Transverse colon (tissue), 4 donors: ENCODE results near the gene ADCY9. TPM values are rescaled to one million over a fixed set of nuclear protein-coding genes. Genes with fewer than 3 reads are reported as not detected.
"Not testable (repeated sequence)": the region's sequence is repeated elsewhere in the genome, so short reads cannot be mapped to it uniquely, and the experiment has no call there.

Experiments
- DNase-seq: peaks from one replicate; pipeline ENCODE4 v3.0.0-alpha.2; 2019
- H3K27ac ChIP-seq, 4 donors: fragments of 200-600 bp; sonication (generic); 2 replicates each; pipeline ENCODE4 v1.5.1; 2016 to 2018; ENCODE audit warnings: inconsistent platforms in 4 of 4
- H3K27me3 ChIP-seq: fragments of 200-600 bp; sonication (generic); 2 replicates; pipeline ENCODE4 v1.5.1; 2017; ENCODE audit warnings: inconsistent platforms
- H3K36me3 ChIP-seq, 4 donors: fragments of 200-600 bp; sonication (generic); 2 replicates each; pipeline ENCODE4 v1.5.1; 2017 to 2019; ENCODE audit warnings: inconsistent platforms in 4 of 4
- H3K4me1 ChIP-seq, 4 donors: fragments of 200-600 bp; sonication (generic); 2 replicates each; pipeline ENCODE4 v1.5.1; 2017 to 2020; ENCODE audit warnings: inconsistent platforms in 4 of 4
- H3K4me3 ChIP-seq, 4 donors: fragments of 200-600 bp; sonication (generic); 1 replicate in 1 of 4; 2 replicates in 3 of 4; pipeline versions ENCODE4 v1.5.1 to v1.6.1; 2017 to 2019; ENCODE audit warnings: inconsistent platforms in 4 of 4
- H3K9me3 ChIP-seq, 2 donors: fragments of 200-600 bp; sonication (generic); 2 replicates each; pipeline ENCODE4 v1.5.1; 2017 to 2019; ENCODE audit warnings: inconsistent platforms in 2 of 2
- CTCF ChIP-seq, 5 experiments: fragments of 200-600 bp in 3 of 5; fragments of 450-650 bp in 2 of 5; sonication (generic) in 3 of 5; IDR thresholded peaks; 1 replicate in 2 of 5; 2 replicates in 3 of 5; pipeline ENCODE4 v1.5.1; 2016 to 2017; ENCODE audit warnings: antibody characterized with exemption in 5 of 5, inconsistent platforms in 3 of 5, mild to moderate bottlenecking in 2 of 5, moderate library complexity in 1 of 5
- EP300 ChIP-seq: sonication (generic); formaldehyde crosslinking; IDR thresholded peaks from one replicate; pipeline ENCODE4 v1.6.1; 2017; ENCODE audit warnings: antibody characterized with exemption, low read depth
- POLR2A ChIP-seq: fragments of 450-650 bp; IDR thresholded peaks from one replicate; pipeline ENCODE4 v1.6.1; 2016; ENCODE audit warnings: antibody characterized with exemption, mild to moderate bottlenecking, moderate library complexity
- POLR2AphosphoS5 ChIP-seq, 3 donors: sonication (generic); formaldehyde crosslinking; IDR thresholded peaks; one replicate each; pipeline ENCODE4 v1.6.1; 2016; ENCODE audit warnings: antibody characterized with exemption in 3 of 3
- WGBS, 2 donors: methylation state at CpG; one replicate each; pipeline ENCODE4 v1.1.5; 2018; ENCODE audit warnings: low coverage in 1 of 2; 5-methylcytosine and 5-hydroxymethylcytosine counted together
- in situ Hi-C, 4 donors: fragments of 200-750 bp; cut with MboI; loops; one replicate each; pipeline versions ENCODE4 v1.15.0 to v1.15.1; 2017; ENCODE audit warnings: low sequenced_read_pairs in 3 of 4, low pct_ligation_motif_present in 1 of 4, low pct_unique_long_range_greater_than_20kb in 1 of 4
- intact Hi-C: fragments of 100-400 bp; cut with DNase I; formaldehyde crosslinking; loops from one replicate; pipeline ENCODE4 v1.15.1; 2023; ENCODE audit warnings: low total_unique reads
- total RNA-seq, 4 donors: library from RNA; depleted of rRNA; stranded (reverse); fragments of >200 nt; gene quantifications; one replicate each; pipeline ENCODE4 v1.1.0, GENCODE V29; 2016

The ADCY9 gene
- total RNA-seq, 4 donors from 2014 or later, result 33.7 to 46.0 (median 37.2) TPM

DNA sequence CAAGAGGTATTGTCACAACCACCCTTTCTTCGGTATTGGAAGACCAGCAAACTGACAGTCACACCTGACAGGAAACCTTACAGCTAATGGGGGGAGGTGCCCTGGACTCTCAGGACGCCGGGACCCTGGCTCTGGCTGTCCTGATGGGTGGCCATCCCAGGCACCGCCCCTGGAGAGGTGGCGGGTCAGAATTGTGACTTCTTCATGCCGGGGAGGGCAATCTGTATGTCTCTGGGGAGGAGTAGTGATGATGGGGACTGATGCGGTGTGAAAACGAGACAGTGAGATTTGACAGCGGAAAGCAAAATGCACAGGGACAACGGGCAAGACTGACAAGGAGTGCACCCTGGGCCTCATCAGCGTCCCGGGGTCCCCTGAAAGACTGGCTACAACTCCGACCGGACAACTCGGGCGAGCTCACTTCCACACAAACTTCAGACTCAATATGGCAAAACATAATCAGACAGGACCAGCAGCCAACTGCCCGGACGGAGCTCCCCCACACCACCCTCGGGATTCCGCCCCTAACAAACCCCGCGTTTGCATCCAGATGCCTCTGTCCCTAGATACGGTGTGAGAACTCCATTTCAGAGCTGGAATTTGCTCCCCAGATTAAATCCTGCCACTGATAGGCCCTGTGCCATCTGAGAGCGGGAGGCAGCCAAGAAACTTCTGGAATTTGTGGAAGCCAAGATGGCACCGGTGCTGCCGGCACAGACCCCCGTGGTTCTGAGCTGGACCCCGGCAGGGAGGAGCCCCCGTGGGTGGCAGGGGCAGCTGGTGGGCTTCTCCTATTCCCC is 152.2 kb downstream of the ADCY9 start:
- Histone ChIP-seq H3K36me3 (peaks cover 0 to 6% (median 2%) of the 10 kb centered on the region in 4 donors), H3K27me3 (no peaks in the 10 kb centered on the region), H3K4me3 (no peak overlapping the region), H3K9me3 (no peaks in the 10 kb centered on the region), H3K4me1 (peaks cover 5 to 19% (median 7%) of the 10 kb centered on the region in 4 donors), H3K27ac (no peak overlapping the region)
- 87 to 92% methylated on average over 3 to 25 of the region's 29 CpGs for WGBS, 2 donors
- in situ Hi-C loops (no loop called here), intact Hi-C loops (loop anchor here (10.0 kb wide), 1 partner anchor 151 kb away; the partner anchor contains the start of gene ADCY9)
- TF ChIP-seq POLR2AphosphoS5 (IDR thresholded peaks at IDR 0.05) (no peak), CTCF (IDR thresholded peaks at IDR 0.05) (no peak), EP300 (no peak), POLR2A (no peak)
- no peak for DNase-seq

DNA sequence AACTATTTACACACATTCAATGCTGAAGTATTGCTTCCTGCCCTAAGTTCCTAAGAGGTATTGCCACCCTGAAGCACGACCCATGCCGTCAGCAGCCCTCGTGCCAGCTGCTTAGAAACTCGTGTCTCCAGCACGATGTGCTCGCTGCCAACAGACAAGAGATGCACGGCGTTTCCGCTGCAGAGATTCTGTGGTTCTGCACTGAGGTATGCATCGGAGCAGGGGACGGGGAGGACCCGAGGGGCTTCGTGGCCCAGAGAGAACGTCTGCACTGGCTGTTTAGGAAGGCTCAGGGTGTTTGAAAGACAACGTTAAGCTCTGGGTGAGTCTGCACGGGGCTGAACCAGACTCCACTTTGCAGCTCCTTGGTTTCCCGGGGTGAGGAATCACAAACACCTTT is 153.0 kb downstream of the ADCY9 start:
- in situ Hi-C loops, result no loop called here
- intact Hi-C loops, result loop anchor here (10.0 kb wide), 1 partner anchor 152 kb away; the partner anchor contains the start of gene ADCY9
- H3K9me3 ChIP-seq, result no peaks in the 10 kb centered on the region
- no peak overlapping the region for H3K4me3 ChIP-seq
- no peak for DNase-seq
- peaks cover 0 to 6% (median 2%) of the 10 kb centered on the region in 4 donors for H3K36me3 ChIP-seq
- WGBS, 2 donors, result 62 to 67% methylated on average over 3 to 17 of the region's 17 CpGs
- H3K27me3 ChIP-seq, result no peaks in the 10 kb centered on the region
- no peak overlapping the region for H3K27ac ChIP-seq
- TF ChIP-seq POLR2AphosphoS5 (IDR thresholded peaks at IDR 0.05), result no peak
- no peak for TF ChIP-seq EP300
- no peak for TF ChIP-seq CTCF (IDR thresholded peaks at IDR 0.05)
- no peak for TF ChIP-seq POLR2A
- peaks cover 5 to 19% (median 7%) of the 10 kb centered on the region in 4 donors for H3K4me1 ChIP-seq

DNA sequence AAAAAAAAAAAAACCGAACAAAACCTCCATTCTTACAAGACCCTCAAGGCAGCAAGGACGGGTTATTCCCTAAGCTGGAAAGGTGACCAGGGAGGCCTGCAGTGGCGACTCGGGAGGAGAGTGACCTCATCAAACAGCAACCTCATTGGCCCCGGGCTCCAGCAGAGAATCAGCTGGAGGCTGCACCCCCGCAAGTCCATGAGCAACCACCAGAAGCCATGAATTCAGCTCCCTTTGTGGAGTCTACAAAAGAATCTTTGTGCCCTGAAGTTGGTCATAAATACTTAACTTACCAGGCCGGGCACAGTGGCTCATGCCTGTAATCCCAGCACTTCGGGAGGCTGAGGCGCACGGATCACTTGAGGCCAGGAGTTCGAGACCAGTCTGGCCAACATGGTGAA is 154.8 kb downstream of the ADCY9 start:
- intact Hi-C loops (loop anchor here (10.0 kb wide), 1 partner anchor 153 kb away; the partner anchor contains the start of gene ADCY9), in situ Hi-C loops (no loop called here)
- peaks cover 5 to 19% (median 7%) of the 10 kb centered on the region in 4 donors for H3K4me1 ChIP-seq
- peaks cover 16% of the 10 kb centered on the region for H3K27me3 ChIP-seq
- H3K27ac ChIP-seq, result peak overlapping the region; percentile 65 to 77 (median 74)
- TF ChIP-seq POLR2A (no peak), EP300 (no peak), POLR2AphosphoS5 (IDR thresholded peaks at IDR 0.05) (no peak), CTCF (IDR thresholded peaks at IDR 0.05) (no peak)
- 80 to 81% methylated on average over 1 to 11 of the region's 11 CpGs for WGBS, 2 donors
- H3K36me3 ChIP-seq, result peaks cover 0 to 3% (median under 1%) of the 10 kb centered on the region in 4 donors
- DNase-seq, result no peak
- H3K4me3 ChIP-seq, result peak overlapping the region in 2 of 4 donors; percentile 23 to 49
- no peaks in the 10 kb centered on the region for H3K9me3 ChIP-seq

GRCh38 chr16:3959926-3960590 is 156.2 kb downstream of the ADCY9 start:
- peak overlapping the region in 3 of 4 donors; percentile 23 to 49 (median 41) for H3K4me3 ChIP-seq
- WGBS, 2 donors, result 47 to 75% methylated on average over 9 to 14 of the region's 14 CpGs

More at GRCh38 chr16:3959926-3960590, 156.2 kb downstream of the ADCY9 start:
- H3K9me3 ChIP-seq, in situ Hi-C loops, H3K36me3 ChIP-seq, DNase-seq: not testable (repeated sequence)
- H3K4me1 ChIP-seq, result peaks cover 5 to 19% (median 7%) of the 10 kb centered on the region in 4 donors
- peak overlapping the region; percentile 65 to 77 (median 74) for H3K27ac ChIP-seq
- H3K27me3 ChIP-seq, result peaks cover 28% of the 10 kb centered on the region
- intact Hi-C loops, result loop anchor here (10.0 kb wide), 1 partner anchor 155 kb away; the partner anchor contains the start of gene ADCY9
